NCI-H526 (cell line): ENCODE measurements around the gene OPCML.

Experiments used
- DNase-seq, 2 experiments: peaks; one replicate each; lab custom pipeline; 2025; lab: John Stamatoyannopoulos, UW

Gene OPCML

DNA sequence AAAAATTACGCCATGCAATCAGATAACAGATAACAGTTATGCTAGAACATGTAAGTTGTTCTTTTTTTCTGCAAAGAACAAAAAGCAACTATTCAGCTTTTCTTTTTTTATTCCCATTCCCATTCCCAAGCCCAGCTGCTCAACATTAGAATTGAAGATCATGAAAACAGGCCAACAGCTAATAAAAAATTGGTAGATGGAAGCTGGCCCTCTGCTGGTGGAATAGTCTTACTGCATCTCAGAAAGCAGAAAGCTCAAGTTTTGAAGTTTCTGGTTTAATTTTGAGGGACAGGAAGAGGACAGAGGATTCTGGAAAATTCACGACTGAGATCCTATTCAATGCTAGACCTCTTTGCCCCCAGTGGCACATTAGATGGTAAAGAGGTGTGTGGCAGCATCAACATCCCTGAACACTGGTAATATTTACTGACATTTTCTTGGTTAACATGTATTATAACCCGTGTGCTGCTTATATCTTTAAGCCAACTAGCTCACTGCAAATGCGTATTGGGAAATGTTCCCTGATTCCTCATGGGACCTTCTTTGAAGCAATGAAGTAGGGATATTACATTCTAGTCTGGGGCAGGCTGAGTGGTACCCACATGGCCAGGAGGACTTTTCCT lies 591.2 kb downstream of the OPCML start:
- DNase-seq, result peak; percentile 37 to 66

DNA sequence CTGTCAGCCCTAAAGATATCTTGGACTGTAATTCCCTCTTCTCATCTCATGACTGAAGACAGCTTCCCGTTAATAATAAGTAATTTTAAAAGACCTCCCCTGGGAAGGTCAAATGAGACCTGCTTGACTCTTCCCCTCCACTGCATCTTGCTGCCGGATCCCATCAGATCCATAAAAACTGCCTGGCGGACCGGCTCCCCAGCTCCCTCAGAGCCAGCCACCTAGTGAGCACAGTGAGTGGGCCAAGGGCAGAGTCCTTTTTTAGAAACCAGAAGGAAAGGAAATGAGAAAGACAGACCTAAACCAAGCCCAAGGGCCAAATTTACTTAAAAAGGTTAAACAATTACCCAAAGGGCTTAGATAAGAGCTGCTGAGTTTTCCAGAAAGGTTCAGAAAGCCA lies 595.3 kb downstream of the OPCML start:
- DNase-seq, result no peak

DNA sequence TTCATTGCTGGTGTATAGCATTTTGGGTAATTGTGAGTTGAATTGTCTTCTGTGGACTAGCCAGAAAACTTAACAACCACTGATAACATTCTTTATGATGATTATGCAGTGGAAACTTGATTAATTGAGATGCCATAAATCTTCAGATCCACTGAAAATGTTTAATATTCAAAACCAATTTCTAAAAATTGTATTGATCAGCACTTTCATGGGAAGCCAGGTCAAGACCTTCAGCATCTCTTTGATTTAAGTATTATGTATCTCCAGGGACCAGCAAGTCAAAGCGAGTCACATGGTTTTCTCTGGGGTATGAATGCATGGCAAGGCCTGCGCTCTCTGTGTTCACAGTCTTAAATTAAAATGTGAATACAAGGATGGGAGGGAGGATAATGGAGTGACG lies 596.9 kb downstream of the OPCML start:
- DNase-seq, result no peak

DNA sequence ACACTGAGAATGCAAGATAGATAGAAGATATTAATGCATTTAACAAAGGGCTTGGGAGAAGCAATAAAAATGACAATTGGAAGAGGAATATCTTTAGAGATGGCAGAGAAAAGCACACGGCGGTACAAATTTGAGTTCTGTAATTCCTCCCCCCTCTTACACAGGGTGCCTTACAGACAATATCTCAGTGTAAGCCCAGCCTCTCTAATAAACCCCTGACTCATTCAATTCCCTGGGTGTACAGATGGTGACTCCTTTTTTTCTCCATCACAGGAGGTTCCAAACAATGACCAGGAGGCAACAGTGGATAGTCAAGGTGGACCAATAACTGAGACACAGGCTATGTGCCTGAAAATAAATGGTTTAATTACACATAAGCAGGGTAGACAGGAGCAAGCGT lies 598.6 kb downstream of the OPCML start:
- DNase-seq, result no peak

DNA sequence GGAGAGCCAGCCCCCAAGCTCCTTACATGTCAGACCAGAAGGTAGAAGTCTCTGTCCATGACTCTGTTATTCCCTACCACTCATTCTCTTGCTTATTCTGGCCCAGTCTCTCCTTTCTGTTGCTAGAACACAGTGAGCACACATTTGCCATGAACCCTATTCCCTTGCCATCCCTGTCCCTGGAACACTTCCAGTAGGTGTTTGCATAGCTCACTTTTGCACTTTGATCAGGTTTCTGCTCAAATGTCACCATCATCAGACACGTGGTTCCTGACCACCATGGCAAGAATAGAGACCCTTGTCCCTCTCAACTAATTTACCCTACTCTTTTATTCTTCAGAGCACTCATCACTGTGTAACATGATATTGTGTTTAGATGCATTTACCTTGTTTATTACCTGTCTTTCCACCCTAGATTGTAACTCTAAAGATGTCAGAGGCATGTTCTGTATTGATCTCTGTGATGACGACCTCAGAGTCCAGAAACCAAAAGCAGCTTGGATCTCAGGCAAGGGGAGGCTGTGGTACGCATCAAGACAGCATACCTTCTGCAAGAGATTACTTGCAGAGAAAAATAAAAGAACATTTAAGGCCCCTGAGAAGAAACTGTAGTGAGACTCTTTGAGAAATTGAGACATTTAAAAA lies 606.4 kb downstream of the OPCML start:
- no peak for DNase-seq

DNA sequence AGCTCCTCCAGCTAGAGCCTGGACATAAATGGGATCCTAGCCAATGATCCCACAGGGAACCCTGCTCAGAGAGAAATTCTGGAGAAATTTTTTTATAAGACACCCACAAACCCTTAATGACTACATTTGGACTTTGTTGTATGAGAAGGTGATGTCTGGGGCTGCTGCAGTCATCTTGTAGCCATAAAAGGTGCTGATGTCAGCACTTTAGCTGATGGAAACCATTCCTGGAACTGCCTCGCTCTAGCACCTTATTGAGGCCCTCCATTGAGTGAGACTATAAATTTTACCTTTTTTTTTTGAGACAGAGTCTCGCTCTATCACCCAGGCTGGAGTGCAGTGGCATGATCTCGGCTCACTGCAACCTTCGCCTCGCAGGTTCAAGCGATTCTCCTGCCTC lies 610.7 kb downstream of the OPCML start:
- DNase-seq, result no peak

DNA sequence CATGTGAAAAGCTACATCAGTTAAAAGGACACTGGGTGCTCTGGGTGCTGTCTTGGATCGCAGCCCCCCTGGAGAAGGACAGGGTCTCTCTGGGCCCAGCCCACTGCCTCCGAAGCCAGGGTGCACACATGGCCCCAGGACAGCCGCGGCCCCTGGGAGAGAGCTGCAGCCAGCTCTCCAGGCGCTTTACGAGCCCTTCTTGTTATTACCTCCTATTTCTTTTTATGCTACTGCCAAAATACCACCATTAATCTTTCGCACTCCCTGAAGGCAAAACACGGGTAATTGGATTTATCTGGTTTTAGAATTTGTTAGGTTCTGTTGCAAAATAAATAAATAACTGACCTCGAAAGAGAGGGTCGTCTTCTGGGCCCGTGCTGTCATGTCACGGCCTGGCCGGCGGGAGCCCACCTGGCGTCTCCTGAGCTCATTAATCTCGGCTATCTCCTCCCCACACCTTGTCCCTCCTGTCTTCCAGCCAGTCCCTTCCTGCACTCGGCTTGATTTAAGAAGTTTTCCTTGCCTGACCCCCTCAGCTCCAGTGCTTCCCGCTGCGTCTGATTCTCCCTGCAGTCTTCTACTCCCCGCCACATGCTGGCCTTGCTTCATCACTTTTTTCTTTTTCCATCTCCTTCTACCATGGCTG lies 611.7 kb downstream of the OPCML start:
- DNase-seq, result no peak

DNA sequence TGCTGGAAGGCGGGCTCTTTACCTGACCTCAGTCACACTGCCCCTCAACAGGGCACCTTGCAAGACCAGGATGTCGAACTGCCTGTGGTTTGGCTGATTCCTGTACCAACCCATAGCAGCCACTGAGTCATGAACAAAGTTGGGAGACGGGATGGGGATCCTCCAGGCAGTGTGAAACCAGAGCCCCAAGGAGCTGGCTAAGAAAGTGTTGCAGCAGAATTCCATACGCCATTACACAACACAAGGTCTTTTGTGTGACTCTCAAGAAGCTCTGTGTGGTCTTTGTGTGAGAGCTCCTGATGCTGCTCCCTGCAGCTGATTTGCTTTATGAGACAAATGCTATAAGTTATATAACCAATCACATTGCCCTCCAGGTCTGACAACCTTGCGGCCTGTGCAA lies 617.7 kb downstream of the OPCML start:
- no peak for DNase-seq

DNA sequence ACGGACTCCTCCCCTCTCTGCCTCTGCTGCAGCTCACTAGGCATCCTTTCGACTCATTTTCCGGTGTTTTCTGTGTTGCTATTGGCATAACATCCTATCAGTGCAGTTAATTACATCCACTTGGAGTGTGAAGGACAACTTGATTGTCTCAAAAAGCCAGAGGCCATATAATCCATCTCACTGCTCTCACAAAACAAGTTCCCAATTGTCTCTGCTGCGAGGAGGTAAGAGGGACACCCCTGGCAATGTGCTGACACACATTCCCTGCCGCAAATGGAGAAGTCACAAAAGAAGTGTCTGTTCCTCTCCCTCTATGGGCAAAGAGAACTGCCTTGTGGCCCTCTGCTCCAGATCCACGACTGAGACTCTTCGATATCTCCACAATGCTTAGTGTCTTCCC lies 618.4 kb downstream of the OPCML start:
- DNase-seq, result no peak

DNA sequence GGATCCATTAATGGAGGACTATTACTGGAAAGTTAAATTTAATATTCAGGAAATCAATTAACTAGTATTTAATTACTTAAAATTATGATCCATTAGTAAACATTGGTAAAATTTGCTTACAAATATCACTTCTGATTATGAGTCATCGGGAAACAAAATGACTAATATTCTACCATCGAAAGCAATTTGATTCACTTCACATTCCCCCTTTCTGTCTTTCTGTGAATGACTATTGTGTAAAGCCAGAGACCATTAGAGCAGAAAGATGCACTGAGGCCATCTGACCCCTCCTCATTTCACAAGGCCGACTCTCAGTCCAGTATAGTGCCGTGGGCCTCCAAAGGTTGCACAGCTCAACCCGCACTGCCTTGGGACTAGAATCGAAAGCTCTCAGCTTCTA lies 619.0 kb downstream of the OPCML start:
- no peak for DNase-seq

DNA sequence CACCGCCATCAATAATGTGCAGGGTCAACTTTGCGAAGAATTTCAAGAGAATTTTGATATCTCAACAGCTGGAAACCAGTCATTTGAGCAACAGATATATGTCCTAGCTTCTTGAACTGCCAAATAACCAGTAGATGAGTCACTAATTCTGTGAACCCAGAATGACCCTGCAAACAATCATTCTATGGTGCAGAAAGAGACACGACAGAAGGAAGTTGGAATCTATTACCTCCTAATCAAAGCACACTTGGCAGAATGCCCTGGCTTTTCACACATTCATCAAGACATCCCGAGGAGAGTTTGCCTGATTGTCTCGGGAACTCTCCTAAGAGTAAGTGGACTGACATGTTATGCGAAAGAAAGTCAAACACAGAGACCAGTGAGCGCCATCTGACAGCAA lies 621.1 kb downstream of the OPCML start:
- DNase-seq, result no peak

DNA sequence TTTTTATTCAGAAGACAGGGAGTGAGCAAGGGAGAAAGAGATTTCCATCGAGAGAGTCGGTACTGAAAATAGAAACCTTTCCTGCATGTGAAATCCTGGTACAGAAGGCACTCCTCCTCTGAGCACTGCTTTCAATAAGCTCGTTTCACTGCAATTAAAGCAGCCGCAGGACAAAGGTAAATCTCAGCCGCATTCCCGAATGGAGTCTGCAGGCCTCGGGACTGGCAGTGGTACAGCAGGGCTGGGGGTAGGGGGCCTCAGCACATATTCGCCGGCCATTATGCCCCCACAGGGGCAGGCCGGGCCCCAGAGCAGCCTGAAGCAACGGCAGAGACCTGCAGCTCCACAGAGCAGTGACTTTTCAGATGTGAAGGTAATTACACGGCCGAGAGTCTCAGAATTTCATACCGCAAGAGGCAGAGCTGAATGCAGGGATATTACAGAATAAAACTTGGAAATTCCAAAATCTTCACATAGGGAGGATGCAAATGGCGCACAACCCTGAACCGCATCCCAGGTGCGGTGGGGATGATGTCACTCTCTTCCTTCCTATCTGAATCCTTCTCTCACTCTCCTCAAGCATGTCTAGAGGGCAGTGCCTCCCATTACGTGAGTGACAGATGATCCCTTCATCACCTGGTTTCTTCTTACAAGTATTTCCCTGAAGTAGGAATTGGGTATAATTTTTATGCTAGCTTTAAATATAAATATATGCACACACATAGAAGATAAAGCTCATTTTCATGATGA lies 622.1 kb downstream of the OPCML start:
- no peak for DNase-seq

DNA sequence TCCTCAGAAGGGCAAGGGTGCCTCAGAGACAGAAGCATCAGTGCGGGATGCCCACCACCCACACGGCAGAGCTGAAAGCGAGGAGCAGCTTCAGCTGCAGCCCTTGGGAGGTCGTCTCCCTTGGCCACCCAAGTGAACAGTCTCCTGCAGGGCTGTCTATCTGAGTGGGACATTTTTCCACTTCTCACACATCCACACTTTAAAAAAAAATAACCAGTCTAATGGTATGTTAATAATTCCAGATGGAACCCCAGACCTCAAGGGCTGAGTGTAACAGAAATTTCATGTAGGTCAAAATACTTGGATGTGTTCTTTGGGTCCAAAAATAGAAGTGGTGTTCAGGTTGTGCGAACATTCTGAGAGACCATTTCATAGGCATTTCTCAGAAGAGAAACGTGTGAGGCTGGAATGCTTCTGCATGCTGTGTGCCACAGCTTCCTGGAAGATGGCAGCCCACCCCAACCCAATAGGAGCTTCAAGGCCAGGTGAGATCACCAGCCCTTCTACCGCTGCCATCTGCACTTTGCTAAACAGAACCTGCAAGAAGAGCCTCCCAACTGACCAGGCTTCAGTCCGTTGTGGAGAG lies 623.2 kb downstream of the OPCML start:
- DNase-seq, result no peak

DNA sequence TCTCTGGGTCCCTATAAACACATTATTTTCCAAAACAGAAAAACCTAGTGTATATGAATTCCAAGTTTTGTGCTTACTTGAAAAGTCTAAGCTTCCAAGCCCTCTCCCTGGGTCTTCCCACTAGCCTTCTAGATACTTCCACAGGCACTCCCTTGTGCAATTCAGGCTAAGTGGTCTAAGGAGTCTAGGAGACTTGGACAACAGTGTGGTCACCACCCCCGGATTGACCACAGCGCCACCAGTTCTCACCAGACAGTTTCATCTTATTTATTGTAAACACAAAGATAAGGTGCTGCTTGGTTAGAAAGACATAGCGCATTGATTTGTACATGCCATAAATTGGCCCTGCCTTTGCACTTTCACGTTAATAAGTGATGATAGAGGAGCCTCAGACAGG lies 623.9 kb downstream of the OPCML start:
- no peak for DNase-seq

DNA sequence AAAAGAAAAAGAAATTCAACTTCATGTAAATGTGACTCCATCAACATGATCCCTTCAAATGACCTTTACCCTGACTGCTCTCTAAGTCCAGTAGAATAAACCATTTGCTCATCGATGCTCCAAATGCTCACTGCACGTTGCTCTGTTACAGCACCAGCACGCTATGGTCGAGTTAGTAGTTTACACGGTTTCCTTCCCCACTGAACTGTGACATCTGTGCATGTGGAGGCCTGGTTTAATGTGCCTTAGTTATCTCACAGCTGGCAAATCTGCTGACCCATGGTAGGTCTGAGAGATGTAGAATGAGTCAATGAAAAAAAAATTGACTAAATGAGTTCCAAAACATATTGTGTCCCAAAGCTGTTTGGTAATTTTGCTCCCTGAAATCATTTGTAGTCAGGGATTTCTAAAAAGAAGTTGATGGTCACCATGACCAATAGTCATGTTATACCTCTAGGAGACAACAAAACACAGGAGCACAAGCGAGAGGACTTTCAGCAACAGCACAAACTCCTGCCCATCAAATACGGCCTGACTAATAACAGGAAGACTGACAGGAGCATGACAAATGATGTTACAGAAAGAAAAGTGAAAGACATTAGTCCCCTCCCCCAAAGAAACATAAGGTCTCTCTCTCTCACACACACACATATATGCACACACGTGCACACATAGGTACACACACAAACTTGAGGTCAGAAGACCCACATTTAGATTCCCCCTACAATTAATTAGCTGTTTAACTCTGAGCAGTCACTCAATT lies 624.5 kb downstream of the OPCML start:
- no peak for DNase-seq

DNA sequence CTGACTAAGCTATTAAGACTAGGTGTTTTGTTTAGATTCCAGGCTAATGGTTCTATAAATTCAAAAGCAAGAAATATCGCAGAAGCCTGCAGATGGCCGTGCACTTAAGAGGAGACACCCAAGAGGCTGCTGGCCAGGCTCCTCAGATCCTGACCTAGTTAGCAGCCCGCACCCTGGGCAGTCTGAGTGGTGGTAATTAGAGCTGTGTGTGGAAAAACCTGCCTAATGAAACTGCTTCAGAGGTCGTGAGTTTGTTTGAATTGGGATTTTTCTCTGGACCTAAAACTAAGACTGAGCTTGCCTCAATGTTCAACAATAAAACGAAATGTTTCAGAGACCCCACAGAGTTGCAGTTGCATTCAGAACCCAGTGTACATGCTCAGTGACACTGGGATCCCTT lies 627.7 kb downstream of the OPCML start:
- DNase-seq, result no peak

DNA sequence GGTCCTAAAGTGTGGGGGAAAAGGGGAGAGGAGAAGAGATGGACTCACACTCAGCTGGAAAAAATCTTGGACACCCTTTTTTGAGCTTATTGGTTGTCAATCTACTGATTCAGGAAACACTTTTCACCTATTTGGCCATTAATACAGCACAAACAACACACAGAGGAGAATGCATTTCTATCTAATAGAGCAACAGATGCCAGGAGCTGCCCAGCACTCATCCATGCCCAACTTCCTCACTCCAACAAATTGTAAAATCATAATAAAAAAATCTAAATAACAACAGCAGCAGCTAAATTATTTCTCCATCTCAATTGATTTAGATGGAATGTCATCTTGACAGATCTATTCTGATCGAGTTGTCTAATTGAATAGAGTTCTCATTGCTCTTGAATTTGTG lies 628.2 kb downstream of the OPCML start:
- no peak for DNase-seq

DNA sequence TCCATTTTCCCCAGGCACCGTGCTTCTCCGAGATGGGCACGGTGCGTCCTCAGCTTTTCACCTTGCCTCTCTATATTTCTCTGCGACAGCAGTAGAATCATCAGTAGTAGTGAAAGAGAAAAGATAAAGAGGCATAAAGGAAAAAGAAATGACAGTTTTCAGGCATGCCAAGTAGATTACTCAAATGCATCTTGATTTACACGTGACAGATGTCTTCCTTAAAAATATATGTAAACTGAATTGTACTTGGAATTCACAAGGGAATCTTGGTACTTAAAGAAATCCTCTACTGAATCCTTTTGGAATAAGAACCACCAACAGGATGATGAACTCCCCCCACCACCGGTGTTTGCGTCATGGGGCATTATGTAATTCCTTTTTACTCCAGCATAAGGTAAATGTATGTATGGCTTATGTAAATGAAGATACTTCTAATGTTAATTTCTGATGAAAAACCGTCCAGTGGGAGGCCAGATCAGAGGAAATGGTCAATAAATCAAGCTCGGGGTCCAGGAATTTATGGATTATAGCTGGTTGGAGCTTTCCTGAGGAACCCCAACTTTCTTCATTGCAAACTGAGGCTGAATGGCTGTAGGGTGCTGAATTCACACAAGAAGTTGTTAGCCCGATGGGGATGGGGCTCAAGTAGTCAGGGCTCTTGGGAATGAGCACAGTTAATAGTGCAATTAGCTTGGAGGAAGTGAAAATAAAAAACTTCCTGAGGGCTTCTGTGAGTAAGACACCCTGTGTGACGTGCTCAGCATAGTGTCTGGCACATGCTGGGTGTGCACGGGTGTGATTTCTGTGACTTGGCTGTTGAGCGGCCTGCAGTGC lies 630.4 kb downstream of the OPCML start:
- DNase-seq, result no peak

DNA sequence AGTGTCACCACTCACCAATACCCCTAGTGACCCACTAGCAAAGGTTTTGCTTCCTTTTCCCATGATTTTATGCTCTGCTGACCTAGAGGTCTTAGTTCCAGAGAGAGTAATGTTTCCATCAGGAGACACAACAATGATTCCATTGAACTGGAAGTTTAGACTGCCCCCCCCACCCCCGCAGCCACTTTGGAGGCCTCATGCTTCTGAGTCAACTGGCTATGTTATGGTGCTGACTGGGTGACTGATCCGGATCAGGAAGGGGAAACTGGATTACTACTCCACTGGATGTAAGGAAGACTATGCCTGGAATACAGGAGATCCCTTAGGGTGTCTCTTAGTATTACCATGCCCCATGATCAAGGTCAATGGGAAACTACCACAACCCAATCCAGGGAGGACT lies 633.6 kb downstream of the OPCML start:
- DNase-seq, result no peak

DNA sequence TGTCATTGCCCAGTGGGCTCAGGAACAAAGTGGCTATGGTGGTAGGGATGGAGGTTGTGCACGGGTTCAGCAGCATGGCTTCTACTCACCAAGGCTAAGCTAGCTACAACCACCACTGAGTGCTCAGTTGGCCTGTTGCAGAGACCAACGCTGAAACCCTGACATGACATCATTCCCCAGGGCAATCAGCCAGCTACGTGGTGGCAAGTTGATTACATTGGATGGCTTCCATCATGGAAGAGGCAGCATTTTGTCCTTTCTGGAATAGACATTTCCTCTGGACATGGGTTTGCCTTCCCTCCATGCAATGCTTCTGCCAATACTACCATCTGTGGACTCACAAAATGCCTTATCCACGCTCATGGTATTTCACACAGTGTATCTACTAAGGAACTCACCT lies 634.3 kb downstream of the OPCML start:
- DNase-seq, result no peak

DNA sequence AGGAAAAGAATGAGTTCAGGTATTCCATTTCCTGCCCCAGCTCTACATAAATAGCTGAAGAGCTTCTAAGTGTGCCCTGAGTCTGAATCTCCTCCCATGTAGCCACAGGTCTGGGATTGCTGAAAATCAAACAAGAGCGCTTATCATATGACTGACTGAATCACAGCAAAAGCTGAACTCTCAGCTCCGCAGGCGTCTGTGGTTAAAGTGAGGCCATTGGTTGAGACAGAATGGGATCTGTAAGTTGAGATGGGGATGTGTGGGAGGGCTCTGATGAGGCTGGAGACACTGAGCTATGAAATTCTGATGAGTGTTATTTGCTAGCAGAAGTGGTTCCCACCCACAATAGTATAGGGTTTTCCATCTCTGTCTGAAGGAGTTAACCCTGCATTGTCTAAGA lies 637.0 kb downstream of the OPCML start:
- DNase-seq, result no peak
